ENCODE measurements around the gene HAUS5. TPM values are rescaled to one million over a fixed set of nuclear protein-coding genes. Genes with fewer than 3 reads are reported as not detected.
A peak's percentile ranks its signal among the peaks of the same experiment; 100 is the strongest.

Gene HAUS5
- total and polyA plus RNA-seq, 12 donors, result 5.2 to 38.2 (median 10.8) TPM

DNA sequence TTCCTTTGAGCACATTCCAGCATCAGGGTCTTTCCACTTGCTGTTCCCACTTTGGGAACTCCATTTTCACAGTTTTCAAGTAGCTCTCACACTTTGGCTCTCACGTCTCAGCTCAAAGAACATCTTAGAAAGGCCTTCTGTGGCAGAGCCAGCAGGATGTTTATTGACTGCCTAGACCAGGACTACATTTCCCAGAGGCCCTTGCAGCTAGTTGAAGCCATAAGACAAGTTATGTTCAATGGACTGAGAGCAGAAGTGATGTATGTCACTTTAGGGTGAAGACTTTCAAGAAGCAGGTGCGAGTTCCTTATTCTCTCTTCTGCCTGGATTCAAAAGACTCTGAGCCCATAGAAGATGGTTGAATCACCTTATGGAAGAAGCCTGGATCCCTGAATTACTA is 4.3 kb upstream of the HAUS5 start:
- Histone ChIP-seq H3K27ac (no peak overlapping the region), H3K4me3 (no peak overlapping the region), H3K36me3 (replicated peaks in 1 of 2) (no peaks in the 10 kb centered on the region), H3K4me1 (replicated peaks in 1 of 2) (peaks cover 5 to 9% of the 10 kb centered on the region in 2 donors), H3K27me3 (no peaks in the 10 kb centered on the region), H3K9me3 (replicated peaks in 1 of 3) (no peaks in the 10 kb centered on the region)
- intact Hi-C loops (cut with DNase I), result no loop called here
- DNase-seq, result no peak
- 63 to 91% (median 71%) methylated on average over 2 of the region's 2 CpGs for whole genome bisulfite sequencing, 4 donors
- TF ChIP-seq, protein P1, sequence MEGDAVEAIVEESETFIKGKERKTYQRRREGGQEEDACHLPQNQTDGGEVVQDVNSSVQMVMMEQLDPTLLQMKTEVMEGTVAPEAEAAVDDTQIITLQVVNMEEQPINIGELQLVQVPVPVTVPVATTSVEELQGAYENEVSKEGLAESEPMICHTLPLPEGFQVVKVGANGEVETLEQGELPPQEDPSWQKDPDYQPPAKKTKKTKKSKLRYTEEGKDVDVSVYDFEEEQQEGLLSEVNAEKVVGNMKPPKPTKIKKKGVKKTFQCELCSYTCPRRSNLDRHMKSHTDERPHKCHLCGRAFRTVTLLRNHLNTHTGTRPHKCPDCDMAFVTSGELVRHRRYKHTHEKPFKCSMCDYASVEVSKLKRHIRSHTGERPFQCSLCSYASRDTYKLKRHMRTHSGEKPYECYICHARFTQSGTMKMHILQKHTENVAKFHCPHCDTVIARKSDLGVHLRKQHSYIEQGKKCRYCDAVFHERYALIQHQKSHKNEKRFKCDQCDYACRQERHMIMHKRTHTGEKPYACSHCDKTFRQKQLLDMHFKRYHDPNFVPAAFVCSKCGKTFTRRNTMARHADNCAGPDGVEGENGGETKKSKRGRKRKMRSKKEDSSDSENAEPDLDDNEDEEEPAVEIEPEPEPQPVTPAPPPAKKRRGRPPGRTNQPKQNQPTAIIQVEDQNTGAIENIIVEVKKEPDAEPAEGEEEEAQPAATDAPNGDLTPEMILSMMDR (IDR thresholded peaks at IDR 0.05), result no peak
- no peak for TF ChIP-seq POLR2A (IDR thresholded peaks at IDR 0.05)

DNA sequence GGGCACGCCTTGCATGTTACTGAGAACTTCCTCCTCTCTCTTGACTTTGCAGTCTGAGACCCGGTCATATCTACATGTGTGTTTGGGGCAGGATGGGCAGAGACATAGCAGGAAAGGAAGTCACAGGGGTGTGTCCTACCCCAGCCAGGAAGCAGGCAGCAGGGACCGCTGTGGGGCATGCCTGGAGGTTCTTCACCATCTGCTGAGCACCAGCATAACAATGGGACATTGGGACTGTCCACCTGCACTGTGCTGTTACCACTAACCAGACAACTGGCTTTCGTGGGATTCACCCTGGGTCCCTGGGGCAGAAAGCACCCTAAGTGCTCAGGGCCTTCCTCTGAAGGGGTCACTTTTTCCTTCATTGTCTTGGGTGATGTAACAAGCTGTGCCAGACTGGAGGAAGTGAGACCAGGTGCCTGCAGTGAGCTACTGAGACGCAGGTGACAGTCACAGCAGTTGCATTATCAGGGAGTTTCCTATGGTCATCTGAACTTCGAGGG is 2.6 kb upstream of the HAUS5 start:
- Histone ChIP-seq H3K4me3 (no peak overlapping the region), H3K4me1 (replicated peaks in 1 of 2) (peaks cover 6 to 10% of the 10 kb centered on the region in 2 donors), H3K27ac (no peak overlapping the region), H3K9me3 (replicated peaks in 1 of 3) (no peaks in the 10 kb centered on the region), H3K27me3 (no peaks in the 10 kb centered on the region), H3K36me3 (replicated peaks in 1 of 2) (no peaks in the 10 kb centered on the region)
- TF ChIP-seq, protein P1 (IDR thresholded peaks at IDR 0.05), result no peak
- no peak for TF ChIP-seq POLR2A (IDR thresholded peaks at IDR 0.05)
- 57 to 73% (median 63%) methylated on average over 4 to 6 of the region's 6 CpGs for WGBS, 4 donors
- intact Hi-C loops (cut with DNase I), result no loop called here
- DNase-seq, result no peak

DNA sequence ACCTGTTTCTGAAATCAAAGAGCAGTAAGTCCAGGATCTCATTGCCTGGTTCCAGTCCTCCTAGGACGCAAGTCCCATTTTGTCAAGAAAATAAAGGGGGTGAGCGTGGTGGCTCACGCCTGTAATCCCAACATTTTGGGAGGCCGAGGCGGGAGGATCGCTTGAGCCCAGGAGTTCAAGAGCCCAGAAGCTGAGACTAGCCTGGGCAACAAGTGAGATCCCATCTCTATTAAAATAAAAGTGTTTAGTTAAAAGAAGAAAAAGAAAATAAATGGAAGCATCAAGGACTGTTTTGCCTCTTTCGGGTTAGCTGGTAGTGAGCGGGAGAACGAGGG is 344 bp upstream of the HAUS5 start:
- H3K9me3 ChIP-seq (replicated peaks in 1 of 3), result no peaks in the 10 kb centered on the region
- H3K27me3 ChIP-seq, result no peaks in the 10 kb centered on the region
- no peaks in the 10 kb centered on the region for H3K36me3 ChIP-seq (replicated peaks in 1 of 2)
- peaks cover 6 to 10% of the 10 kb centered on the region in 2 donors for H3K4me1 ChIP-seq (replicated peaks in 1 of 2)
- 26 to 36% (median 30%) methylated on average over 9 of the region's 9 CpGs for WGBS, 4 donors
- TF ChIP-seq, protein P1 (IDR thresholded peaks at IDR 0.05), result no peak
- no peak for TF ChIP-seq POLR2A (IDR thresholded peaks at IDR 0.05)
- intact Hi-C loops (cut with DNase I), result no loop called here
- H3K27ac ChIP-seq, result no peak overlapping the region
- no peak for DNase-seq
- H3K4me3 ChIP-seq, result peak overlapping the region in 2 of 4 donors; percentile 58 to 78

DNA sequence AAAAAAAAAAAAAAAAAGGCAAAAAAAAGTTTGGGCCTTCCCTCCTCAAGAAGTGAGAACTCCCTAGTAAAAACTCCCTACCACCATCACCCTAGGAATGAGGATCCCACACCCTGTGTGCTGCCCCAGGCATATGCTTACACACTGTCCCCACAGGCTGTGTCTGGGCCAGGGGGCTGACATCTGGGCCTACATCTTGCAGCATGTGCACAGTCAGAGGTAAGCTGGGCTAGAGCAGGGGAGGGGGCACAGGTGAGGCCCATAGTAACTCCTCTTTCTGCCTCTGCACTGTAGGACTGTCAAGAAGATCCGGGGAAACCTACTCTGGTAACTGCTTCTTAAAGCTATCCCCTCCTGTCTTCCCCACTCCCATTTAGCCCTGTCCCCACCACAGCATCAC is 1.0 kb downstream of the HAUS5 start:
- intact Hi-C loops (cut with DNase I), result no loop called here
- no peaks in the 10 kb centered on the region for H3K36me3 ChIP-seq (replicated peaks in 1 of 2)
- WGBS, 4 donors, result 86 to 100% (median 89%) methylated on average over 1 of the region's 1 CpG; no CpG with 5 or more reads in 1 of the 4 donors
- H3K27ac ChIP-seq, result no peak overlapping the region
- no peak overlapping the region for H3K4me3 ChIP-seq
- no peaks in the 10 kb centered on the region for H3K9me3 ChIP-seq (replicated peaks in 1 of 3)
- H3K4me1 ChIP-seq (replicated peaks in 1 of 2), result peaks cover 6 to 10% of the 10 kb centered on the region in 2 donors
- no peak for DNase-seq
- no peaks in the 10 kb centered on the region for H3K27me3 ChIP-seq
- TF ChIP-seq, protein P1 (IDR thresholded peaks at IDR 0.05), result no peak
- TF ChIP-seq POLR2A (IDR thresholded peaks at IDR 0.05), result no peak
